ENCODE data around the gene SYNGAP1.

GRCh38 chr6:33419580-33420490, at the start of gene SYNGAP1:
- TF ChIP-seq CTCF (IDR thresholded peaks at IDR 0.05; ENCODE audit: insufficient read depth, low read length, poor library complexity, severe bottlenecking) (no peak), EZH2phosphoT487 (conservative IDR thresholded peaks at IDR 0.05; ENCODE audit: low read length) (no peak)
